Activated CD4-positive, alpha-beta memory T cell treated with anti-CD3 and anti-CD28 coated beads for 36 hours (primary cell): ENCODE data around the gene CATSPERE. TPM values are rescaled to one million over a fixed set of nuclear protein-coding genes. Genes with fewer than 3 reads are reported as not detected.
"Not testable (repeated sequence)": the region's sequence is repeated elsewhere in the genome, so short reads cannot be mapped to it uniquely, and the experiment has no call there.

ENCODE experiments used
- CTCF ChIA-PET: fragments of 350-600 bp; sonication (Branson Sonifier 250); formaldehyde crosslinking; loops from one replicate; lab custom pipeline; 2021; ENCODE audit warnings: antibody characterized with exemption, inconsistent platforms; lab: Charles Lee
- POLR2A ChIA-PET: fragments of 350-600 bp; sonication (Branson Sonifier 250); formaldehyde crosslinking; loops from one replicate; lab custom pipeline; 2021; ENCODE audit warnings: antibody characterized with exemption; lab: Charles Lee
- DNase-seq: peaks from one replicate; pipeline ENCODE4 v3.0.0-alpha.2; 2020
- H3K27ac Mint-ChIP-seq: one replicate; pipeline ENCODE4 v1.8.0; 2021; ENCODE audit warnings: mixed read lengths
- H3K27me3 Mint-ChIP-seq: one replicate; pipeline ENCODE4 v1.8.0; 2021; ENCODE audit warnings: mixed read lengths
- H3K36me3 Mint-ChIP-seq: one replicate; pipeline ENCODE4 v1.8.0; 2021; ENCODE audit warnings: mixed read lengths
- H3K4me1 Mint-ChIP-seq: one replicate; pipeline ENCODE4 v1.8.0; 2021; ENCODE audit warnings: low read depth, mixed read lengths
- H3K4me3 Mint-ChIP-seq: one replicate; pipeline ENCODE4 v1.8.0; 2021; ENCODE audit warnings: mild to moderate bottlenecking, mixed read lengths
- H3K9me3 Mint-ChIP-seq: one replicate; pipeline ENCODE4 v1.8.0; 2021; ENCODE audit warnings: mixed read lengths
- intact Hi-C: fragments of 100-400 bp; cut with micrococcal nuclease; formaldehyde crosslinking; loops from one replicate; pipeline ENCODE4 v1.15.1; 2023
- total RNA-seq, 2 experiments: library from RNA; stranded (reverse); gene quantifications; one replicate each; pipeline ENCODE4 v1.2.3, GENCODE V29; 2021

CATSPERE gene
- total RNA-seq, 2 experiments from 2014 or later, result 0.33 to 0.34 TPM

DNA sequence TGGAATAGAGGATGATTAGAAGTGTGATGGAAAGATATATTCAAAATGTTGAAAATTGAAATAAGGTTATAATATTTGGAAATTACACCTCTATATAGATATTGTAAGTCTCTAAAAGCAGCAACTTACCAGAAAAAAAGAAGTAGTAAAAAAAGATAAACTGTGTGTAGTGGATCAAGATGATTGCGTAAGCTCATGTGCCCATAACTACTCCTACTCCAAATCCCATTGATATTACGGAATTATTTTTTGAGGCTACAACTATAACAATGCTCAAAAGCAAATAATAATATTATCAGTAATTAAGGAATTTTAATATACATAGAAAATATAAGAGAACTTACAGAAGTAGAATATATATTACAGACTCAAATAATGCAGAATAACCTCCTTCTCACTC is 33.6 kb downstream of the CATSPERE start:
- intact Hi-C loops, result no loop called here
- CTCF ChIA-PET, result no interaction called here
- no peak overlapping the region for H3K27ac Mint-ChIP-seq

DNA sequence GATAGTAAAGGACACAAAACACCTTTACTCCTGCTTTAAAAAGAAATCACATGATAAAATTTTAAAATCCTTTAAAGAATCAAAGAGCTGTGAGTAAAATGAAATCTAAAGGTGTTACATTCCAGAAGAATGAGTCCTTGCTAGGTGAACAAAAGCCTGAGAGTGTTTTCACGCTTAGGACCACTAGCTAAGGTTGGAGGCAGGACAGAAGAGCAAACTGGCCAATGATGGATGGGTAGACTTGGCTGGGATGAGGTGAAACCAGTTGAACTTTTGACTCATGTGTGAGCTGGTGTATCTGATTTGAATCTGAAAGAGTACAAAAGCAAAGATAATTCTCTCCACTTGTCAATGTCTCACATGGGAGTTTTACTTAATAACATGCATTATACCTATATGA is 35.1 kb downstream of the CATSPERE start:
- Mint-ChIP-seq H3K4me1 (no peaks in the 10 kb centered on the region), H3K27me3 (no peaks in the 10 kb centered on the region), H3K9me3 (peaks cover 18% of the 10 kb centered on the region), H3K4me3 (no peak overlapping the region), H3K27ac (no peak overlapping the region), H3K36me3 (no peaks in the 10 kb centered on the region)
- no peak for DNase-seq
- ChIA-PET POLR2A (no interaction called here), CTCF (no interaction called here)
- intact Hi-C loops, result no loop called here

More for the DNA sequence above, 33.6 kb downstream of the CATSPERE start:
- Mint-ChIP-seq H3K4me3 (no peak overlapping the region), H3K27me3 (no peaks in the 10 kb centered on the region), H3K4me1 (no peaks in the 10 kb centered on the region), H3K36me3 (peaks cover 2% of the 10 kb centered on the region), H3K9me3 (peaks cover 5% of the 10 kb centered on the region)
- POLR2A ChIA-PET, result no interaction called here
- no peak for DNase-seq

DNA sequence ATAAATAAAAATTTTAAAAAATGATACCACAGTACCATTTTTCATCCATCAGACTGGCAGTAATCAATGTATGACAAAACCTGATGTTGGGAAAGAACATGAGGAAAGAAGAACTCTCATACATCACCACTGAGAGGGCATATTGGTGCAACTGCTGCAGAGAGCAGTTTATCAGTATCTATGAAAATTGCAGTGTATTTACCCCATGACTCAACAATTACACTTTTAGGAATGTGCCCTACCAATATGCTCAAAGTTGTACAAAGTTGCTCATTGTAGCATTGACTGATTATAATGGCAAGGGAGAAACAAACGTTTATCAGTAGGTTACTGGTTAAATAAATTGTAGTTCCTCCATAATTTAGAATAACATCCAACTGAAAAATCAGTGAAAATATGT is 36.7 kb downstream of the CATSPERE start:
- DNase-seq, result no peak

DNA sequence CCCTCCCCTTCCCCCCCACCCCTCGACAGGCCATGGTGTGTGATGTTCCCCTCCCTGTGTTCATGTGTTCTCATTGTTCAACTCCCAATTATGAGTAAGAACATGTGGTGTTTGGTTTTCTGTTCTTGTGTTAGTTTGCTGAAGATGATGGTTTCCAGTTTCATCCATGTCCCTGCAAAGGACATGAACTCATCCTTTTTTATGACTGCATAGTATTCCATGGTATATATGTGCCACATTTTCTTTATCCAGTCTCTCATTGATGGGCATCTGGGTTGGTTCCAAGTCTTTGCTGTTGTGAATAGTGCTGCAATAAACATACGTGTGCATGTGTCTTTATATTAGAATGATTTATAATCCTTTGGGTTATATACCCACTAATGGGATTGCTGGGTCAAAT is 38.4 kb downstream of the CATSPERE start:
- H3K27me3 Mint-ChIP-seq, POLR2A ChIA-PET, H3K36me3 Mint-ChIP-seq, intact Hi-C loops, CTCF ChIA-PET, DNase-seq, H3K4me1 Mint-ChIP-seq, H3K27ac Mint-ChIP-seq, H3K4me3 Mint-ChIP-seq: not testable (repeated sequence)
- peaks cover 18% of the 10 kb centered on the region for H3K9me3 Mint-ChIP-seq

More for the DNA sequence above, 36.7 kb downstream of the CATSPERE start:
- peaks cover 18% of the 10 kb centered on the region for H3K9me3 Mint-ChIP-seq
- no peaks in the 10 kb centered on the region for H3K4me1 Mint-ChIP-seq
- intact Hi-C loops, result no loop called here
- POLR2A ChIA-PET, result no interaction called here
- no peak overlapping the region for H3K27ac Mint-ChIP-seq
- H3K4me3 Mint-ChIP-seq, result no peak overlapping the region
- H3K36me3 Mint-ChIP-seq, result no peaks in the 10 kb centered on the region
- CTCF ChIA-PET, result no interaction called here
- no peaks in the 10 kb centered on the region for H3K27me3 Mint-ChIP-seq

DNA sequence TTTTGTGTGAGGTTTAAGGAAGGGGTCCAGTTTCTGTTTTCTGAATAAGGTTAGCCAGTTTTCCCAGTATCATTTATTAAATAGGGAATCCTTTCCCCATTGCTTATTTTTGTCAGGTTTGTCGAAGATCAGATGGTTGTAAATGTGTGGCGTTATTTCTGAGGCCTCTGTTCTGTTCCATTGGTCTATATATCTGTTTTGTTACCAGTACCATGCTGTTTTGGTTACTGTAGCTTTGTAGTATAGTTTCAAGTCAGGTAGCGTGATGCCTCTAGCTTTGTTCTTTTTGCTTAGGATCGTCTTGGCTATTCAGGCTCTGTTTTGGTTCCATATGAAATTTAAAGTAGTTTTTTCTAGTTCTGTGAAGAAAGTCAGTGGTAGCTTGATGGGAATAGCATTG is 39.4 kb downstream of the CATSPERE start:
- H3K27me3 Mint-ChIP-seq, H3K36me3 Mint-ChIP-seq, H3K4me1 Mint-ChIP-seq, POLR2A ChIA-PET, H3K27ac Mint-ChIP-seq, H3K4me3 Mint-ChIP-seq, intact Hi-C loops, DNase-seq, CTCF ChIA-PET: not testable (repeated sequence)
- H3K9me3 Mint-ChIP-seq, result peaks cover 18% of the 10 kb centered on the region

DNA sequence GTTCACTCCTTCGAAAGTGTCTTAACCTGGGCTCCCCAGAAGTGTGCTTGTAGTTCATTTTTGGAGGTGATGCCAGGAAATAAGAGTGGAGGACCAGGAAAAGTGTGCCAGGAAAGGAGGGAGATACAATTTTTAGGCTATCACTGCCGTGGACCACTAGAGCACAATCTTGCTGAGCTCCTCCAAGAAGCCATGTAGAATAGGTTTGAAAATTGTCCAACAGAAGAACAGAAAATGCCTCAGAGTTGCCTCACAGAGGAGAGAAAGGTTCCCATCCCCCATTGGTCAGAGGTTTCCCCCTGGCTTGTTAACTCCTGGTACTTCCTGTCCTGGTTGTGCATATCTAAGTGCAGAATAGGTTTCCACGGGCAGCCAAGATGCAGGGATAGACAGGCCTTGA is 41.6 kb downstream of the CATSPERE start:
- ChIA-PET CTCF (no interaction called here), POLR2A (no interaction called here)
- Mint-ChIP-seq H3K9me3 (peaks cover 22% of the 10 kb centered on the region), H3K4me3 (no peak overlapping the region), H3K27ac (no peak overlapping the region), H3K4me1 (no peaks in the 10 kb centered on the region), H3K36me3 (no peaks in the 10 kb centered on the region), H3K27me3 (no peaks in the 10 kb centered on the region)
- no peak for DNase-seq
- intact Hi-C loops, result no loop called here

DNA sequence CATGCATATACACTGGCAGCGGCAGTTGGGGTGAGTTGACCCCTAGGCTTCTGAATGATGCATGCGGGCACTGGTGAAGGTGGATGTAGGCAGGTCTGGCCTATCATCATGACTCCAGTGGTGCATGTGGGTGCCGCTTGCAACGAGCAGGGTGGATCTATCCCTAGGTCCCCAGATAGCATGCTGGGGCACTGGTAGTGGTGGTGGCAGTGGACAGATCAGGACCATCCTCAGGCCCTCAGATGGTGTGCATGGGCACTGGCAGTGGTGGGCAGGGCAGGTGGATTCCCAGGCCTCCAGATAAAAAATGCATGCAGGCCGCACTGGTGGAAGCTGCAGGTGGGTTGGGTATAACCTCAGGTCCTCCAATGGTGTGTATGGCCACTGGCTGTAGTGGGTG is 52.4 kb downstream of the CATSPERE start:
- Mint-ChIP-seq H3K27ac (no peak overlapping the region), H3K27me3 (no peaks in the 10 kb centered on the region), H3K4me1 (no peaks in the 10 kb centered on the region), H3K4me3 (no peak overlapping the region), H3K36me3 (peaks cover 14% of the 10 kb centered on the region), H3K9me3 (peaks cover 22% of the 10 kb centered on the region)
- intact Hi-C loops, result no loop called here
- CTCF ChIA-PET, result no interaction called here
- POLR2A ChIA-PET, result no interaction called here
- DNase-seq, result no peak

DNA sequence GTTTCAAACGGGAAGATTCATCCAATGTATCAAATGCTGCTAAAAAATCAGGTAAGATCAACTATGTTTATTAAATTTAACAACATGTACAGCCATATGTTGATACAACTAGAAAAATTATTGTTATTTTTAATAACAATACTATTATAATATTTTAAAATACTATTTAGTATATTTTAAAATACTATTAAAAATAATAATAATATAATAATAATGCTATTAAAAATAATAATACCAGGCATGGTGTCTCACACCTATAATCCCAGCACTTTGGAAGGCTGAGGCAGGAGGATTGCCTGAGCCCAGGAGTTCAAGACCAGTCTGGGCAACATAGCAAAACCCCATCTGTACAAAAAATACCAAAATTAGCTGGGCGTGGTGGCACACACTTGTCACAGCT is 54.6 kb downstream of the CATSPERE start:
- ChIA-PET POLR2A (no interaction called here), CTCF (no interaction called here)
- Mint-ChIP-seq H3K27ac (no peak overlapping the region), H3K4me3 (no peak overlapping the region), H3K9me3 (peaks cover 15% of the 10 kb centered on the region), H3K27me3 (no peaks in the 10 kb centered on the region), H3K36me3 (peaks cover 10% of the 10 kb centered on the region), H3K4me1 (no peaks in the 10 kb centered on the region)
- DNase-seq, result no peak
- intact Hi-C loops, result no loop called here

DNA sequence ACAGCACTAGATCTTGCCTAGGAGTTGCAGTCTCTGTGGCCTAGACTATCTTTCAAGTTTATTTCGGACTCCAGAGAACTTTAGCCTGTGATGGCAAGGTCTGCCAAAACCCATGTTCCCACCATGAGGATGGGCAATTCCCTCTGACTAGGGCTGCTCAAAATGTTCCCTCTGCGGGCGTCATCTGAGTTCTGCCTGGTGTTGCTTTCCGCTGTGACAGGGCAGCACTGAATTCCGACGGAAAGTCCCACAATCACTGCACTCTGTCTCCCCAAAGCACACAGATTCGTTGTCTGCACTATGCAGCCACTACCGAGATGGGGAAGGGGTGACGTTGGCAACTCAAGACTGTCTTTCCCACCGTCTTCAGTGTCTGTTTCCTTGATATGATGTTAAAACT is 75.2 kb downstream of the CATSPERE start:
- H3K27me3 Mint-ChIP-seq, result no peaks in the 10 kb centered on the region
- no peak overlapping the region for H3K4me3 Mint-ChIP-seq
- no peak overlapping the region for H3K27ac Mint-ChIP-seq
- H3K36me3 Mint-ChIP-seq, result peaks cover 8% of the 10 kb centered on the region
- intact Hi-C loops, result no loop called here
- ChIA-PET POLR2A (no interaction called here), CTCF (no interaction called here)
- DNase-seq, result no peak
- H3K9me3 Mint-ChIP-seq, result peaks cover 9% of the 10 kb centered on the region
- no peaks in the 10 kb centered on the region for H3K4me1 Mint-ChIP-seq

DNA sequence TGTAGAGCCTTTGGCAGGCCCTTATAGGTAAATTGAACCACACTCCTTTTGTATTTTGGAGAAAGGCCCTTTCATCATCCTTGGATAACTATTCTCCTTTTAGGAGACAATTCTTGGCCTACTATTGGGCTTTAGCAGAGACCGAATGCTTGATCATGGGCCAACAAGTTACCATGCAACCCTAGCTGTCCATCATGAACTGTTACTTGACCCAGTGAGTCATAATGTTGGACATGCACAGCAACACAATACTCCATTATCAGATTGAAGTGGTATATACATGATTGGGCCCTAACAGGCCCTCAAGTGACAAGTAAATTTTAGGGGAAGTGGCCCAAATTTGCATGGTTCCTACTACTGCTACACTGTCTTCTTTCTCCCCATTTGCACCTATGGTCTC is 84.4 kb downstream of the CATSPERE start:
- peaks cover 25% of the 10 kb centered on the region for H3K9me3 Mint-ChIP-seq
- no peak overlapping the region for H3K4me3 Mint-ChIP-seq
- no peak overlapping the region for H3K27ac Mint-ChIP-seq
- no peaks in the 10 kb centered on the region for H3K4me1 Mint-ChIP-seq
- DNase-seq, result no peak
- POLR2A ChIA-PET, result no interaction called here
- intact Hi-C loops, result no loop called here
- H3K36me3 Mint-ChIP-seq, result no peaks in the 10 kb centered on the region
- H3K27me3 Mint-ChIP-seq, result no peaks in the 10 kb centered on the region
- CTCF ChIA-PET, result no interaction called here

DNA sequence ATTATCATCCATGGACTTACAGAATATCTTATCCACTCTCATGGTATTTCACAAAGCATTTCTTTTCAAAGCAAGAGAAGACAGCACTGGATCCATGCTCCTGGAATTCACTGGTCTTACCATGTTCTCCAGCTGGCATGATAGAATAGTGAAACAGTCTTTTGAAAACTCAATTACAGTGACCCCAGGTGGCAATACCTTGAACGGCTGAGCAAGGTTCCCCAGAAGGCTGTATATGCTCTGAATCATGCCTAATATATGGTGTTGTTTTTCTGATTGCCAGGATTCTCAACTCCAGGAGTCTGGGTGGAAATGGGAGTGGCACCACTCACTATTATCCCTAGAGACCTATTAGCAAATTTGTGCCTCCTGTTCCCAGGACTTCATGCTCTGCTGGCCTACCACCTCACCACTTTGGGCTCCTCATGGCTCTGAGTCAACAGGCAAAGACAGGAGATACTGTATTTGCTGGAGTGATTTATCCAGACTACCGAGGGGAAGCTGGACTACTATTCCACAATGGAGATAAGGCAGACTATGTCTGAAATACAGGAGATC is 87.6 kb downstream of the CATSPERE start:
- CTCF ChIA-PET, result no interaction called here
- H3K9me3 Mint-ChIP-seq, result peaks cover 22% of the 10 kb centered on the region
- no peak overlapping the region for H3K4me3 Mint-ChIP-seq
- POLR2A ChIA-PET, result no interaction called here
- intact Hi-C loops, result no loop called here
- H3K36me3 Mint-ChIP-seq, result no peaks in the 10 kb centered on the region
- no peak overlapping the region for H3K27ac Mint-ChIP-seq
- no peak for DNase-seq
- H3K4me1 Mint-ChIP-seq, result no peaks in the 10 kb centered on the region
- no peaks in the 10 kb centered on the region for H3K27me3 Mint-ChIP-seq

DNA sequence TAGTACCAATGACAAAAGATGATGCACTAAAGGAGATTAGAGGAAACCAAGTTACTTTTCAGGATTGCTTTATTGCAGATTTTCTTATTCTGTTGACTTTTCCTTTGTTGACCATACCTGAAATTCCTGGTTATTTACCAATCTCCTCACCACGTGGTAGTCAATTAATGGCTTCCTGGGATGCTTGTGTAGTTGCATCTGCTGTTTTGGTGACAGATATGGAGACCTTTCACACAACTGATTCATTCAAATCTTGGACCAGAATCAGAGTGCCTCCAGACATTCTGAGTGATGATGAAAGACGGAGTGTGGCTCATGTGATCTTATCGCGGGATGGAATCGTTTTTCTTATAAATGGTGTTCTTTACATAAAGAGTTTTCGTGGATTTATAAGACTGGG is 91.3 kb downstream of the CATSPERE start:
- Mint-ChIP-seq H3K36me3 (no peaks in the 10 kb centered on the region), H3K27me3 (no peaks in the 10 kb centered on the region), H3K4me1 (no peaks in the 10 kb centered on the region), H3K9me3 (peaks cover 17% of the 10 kb centered on the region), H3K4me3 (no peak overlapping the region), H3K27ac (no peak overlapping the region)
- ChIA-PET POLR2A (no interaction called here), CTCF (no interaction called here)
- no peak for DNase-seq
- intact Hi-C loops, result no loop called here

DNA sequence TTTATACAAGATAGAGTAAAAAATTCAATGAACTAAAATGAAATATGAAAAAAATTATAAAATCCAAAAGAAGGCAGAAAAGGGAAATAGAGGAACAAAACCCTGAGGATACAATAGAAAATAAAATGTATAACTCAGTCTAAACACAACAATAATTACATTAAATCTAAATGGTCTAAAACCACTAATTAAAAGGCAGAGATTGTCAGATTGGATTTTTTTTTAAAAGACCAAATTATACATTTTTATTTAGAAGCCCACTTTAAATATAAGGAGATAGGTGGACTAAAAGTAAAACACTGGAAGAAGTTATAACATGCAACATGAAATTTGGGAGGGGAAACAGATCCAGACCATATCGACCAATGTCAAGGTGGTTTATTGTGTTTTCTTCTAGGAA is 95.2 kb downstream of the CATSPERE start:
- no peak overlapping the region for H3K27ac Mint-ChIP-seq
- H3K9me3 Mint-ChIP-seq, result peaks cover 16% of the 10 kb centered on the region
- POLR2A ChIA-PET, result no interaction called here
- intact Hi-C loops, result no loop called here
- H3K36me3 Mint-ChIP-seq, result no peaks in the 10 kb centered on the region
- H3K27me3 Mint-ChIP-seq, result no peaks in the 10 kb centered on the region
- H3K4me3 Mint-ChIP-seq, result no peak overlapping the region
- CTCF ChIA-PET, result interaction anchor here (0.6 kb wide), 1 partner anchor 19 kb away, joined by 3 read pairs; no protein-coding TSS in a partner anchor
- DNase-seq, result no peak
- no peaks in the 10 kb centered on the region for H3K4me1 Mint-ChIP-seq
